ENCODE data around the gene C3orf18. TPM values are rescaled to one million over a fixed set of nuclear protein-coding genes. Genes with fewer than 3 reads are reported as not detected.
A peak's percentile ranks its signal among the peaks of the same experiment; 100 is the strongest.

The C3orf18 gene
- polyA plus RNA-seq, 1 donor (not counting 4 experiments of a cell fraction or from before 2014, with no cell fraction given) = 1.4 TPM

- no peak for FAIRE-seq
- no peak for DNase-seq (ENCODE audit: low read depth, low spot score)
- Histone ChIP-seq H3K79me2 (ENCODE audit: control insufficient read depth, insufficient read depth, low read length) (no peaks in the 10 kb centered on the region), H2AFZ (ENCODE audit: control insufficient read depth, low read length) (no peak overlapping the region), H3K9me3 (ENCODE audit: control insufficient read depth, low read depth, low read length) (no peaks in the 10 kb centered on the region), H3K36me3 (ENCODE audit: control insufficient read depth in 2 of 2, extremely low read depth in 1 of 2, insufficient read depth in 2 of 2, low read length in 2 of 2) (peaks cover 4 to 5% of the 10 kb centered on the region in 2 experiments), H3K4me2 (ENCODE audit: control insufficient read depth, extremely low read depth, insufficient read depth, low read depth, low read length) (no peak overlapping the region), H3K9me1 (ENCODE audit: control insufficient read depth, extremely low read depth, insufficient read depth, low read length) (no peaks in the 10 kb centered on the region), H3K9ac (ENCODE audit: control insufficient read depth, extremely low read depth, insufficient read depth, low read length) (no peak overlapping the region), H4K20me1 (ENCODE audit: control insufficient read depth, extremely low read depth, insufficient read depth, low read length) (no peaks in the 10 kb centered on the region), H3K4me1 (ENCODE audit: control insufficient read depth, extremely low read depth, insufficient read depth, low read length) (peaks cover 49% of the 10 kb centered on the region), H3K27me3 (ENCODE audit: control insufficient read depth, extremely low read depth, insufficient read depth, low read length) (no peaks in the 10 kb centered on the region), H3K4me3 (ENCODE audit: control insufficient read depth in 2 of 3, extremely low read depth in 1 of 3, insufficient read depth in 2 of 3, low read depth in 1 of 3, low read length in 3 of 3) (no peak overlapping the region), H3K27ac (ENCODE audit: control insufficient read depth, insufficient read depth, low read length) (no peak overlapping the region)
- dilution Hi-C loops (cut with MboI; ENCODE audit: extremely low pct_ligation_motif_present, low sequenced_read_pairs) = loop anchor here (25.0 kb wide), 1 partner anchor 783 kb away; the partner anchor contains the start of genes MANF and RBM15B
- no peak for TF ChIP-seq EZH2 (IDR thresholded peaks at IDR 0.05; ENCODE audit: low read length)
- TF ChIP-seq, protein P1, sequence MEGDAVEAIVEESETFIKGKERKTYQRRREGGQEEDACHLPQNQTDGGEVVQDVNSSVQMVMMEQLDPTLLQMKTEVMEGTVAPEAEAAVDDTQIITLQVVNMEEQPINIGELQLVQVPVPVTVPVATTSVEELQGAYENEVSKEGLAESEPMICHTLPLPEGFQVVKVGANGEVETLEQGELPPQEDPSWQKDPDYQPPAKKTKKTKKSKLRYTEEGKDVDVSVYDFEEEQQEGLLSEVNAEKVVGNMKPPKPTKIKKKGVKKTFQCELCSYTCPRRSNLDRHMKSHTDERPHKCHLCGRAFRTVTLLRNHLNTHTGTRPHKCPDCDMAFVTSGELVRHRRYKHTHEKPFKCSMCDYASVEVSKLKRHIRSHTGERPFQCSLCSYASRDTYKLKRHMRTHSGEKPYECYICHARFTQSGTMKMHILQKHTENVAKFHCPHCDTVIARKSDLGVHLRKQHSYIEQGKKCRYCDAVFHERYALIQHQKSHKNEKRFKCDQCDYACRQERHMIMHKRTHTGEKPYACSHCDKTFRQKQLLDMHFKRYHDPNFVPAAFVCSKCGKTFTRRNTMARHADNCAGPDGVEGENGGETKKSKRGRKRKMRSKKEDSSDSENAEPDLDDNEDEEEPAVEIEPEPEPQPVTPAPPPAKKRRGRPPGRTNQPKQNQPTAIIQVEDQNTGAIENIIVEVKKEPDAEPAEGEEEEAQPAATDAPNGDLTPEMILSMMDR (optimal IDR thresholded peaks at IDR 0.05 in 1 of 3, IDR thresholded peaks at IDR 0.05 in 1 of 3, conservative IDR thresholded peaks at IDR 0.05 in 1 of 3; ENCODE audit: extremely low read depth in 1 of 3, insufficient read depth in 2 of 3, low read length in 3 of 3) = no peak
Observed at GRCh38 chr3:50604110-50604621, 36.6 kb upstream of the C3orf18 start.

DNA sequence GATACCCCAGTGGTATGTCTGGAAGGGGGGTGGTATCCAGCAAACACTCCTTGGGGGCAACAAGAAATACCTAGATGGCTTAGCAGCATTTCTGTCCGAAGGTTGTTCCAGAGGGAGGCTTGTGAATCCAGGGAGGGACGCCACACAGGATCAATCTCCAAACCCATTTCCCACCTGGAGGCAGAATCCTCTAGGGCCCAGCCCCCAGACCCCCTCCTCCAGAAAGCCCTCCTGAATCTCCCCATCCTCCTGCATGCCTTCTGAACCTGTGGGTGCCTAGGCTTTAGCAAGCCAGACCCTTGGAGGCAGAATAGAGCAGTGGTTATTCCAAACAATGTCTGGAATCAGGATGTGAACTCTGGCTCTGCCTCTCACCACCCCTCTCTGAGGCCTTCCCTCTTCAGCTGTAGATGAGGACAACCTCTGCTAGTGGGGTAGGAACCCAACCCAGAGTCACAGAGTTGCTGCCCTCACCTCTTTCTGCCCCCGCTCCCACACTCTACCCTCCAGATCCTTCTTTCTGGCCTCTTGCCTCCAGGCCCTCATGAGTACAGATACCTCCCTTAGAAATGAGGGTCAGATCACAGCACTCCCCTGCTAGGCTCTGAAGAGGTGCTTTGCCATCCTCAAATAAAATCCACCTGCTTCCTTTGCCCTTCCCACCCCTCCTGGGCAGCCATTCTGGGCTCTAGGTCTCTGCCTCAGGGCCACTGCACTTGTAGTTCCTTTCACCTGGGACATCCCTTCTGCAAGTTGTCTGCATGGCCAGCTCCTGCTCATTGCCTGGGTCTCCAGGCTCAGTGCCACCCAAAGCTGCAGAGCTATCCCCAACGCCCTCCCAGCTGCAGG is 35.9 kb upstream of the C3orf18 start:
- Histone ChIP-seq H3K4me3 (ENCODE audit: control insufficient read depth in 2 of 3, extremely low read depth in 1 of 3, insufficient read depth in 2 of 3, low read depth in 1 of 3, low read length in 3 of 3) (no peak overlapping the region), H3K9me1 (ENCODE audit: control insufficient read depth, extremely low read depth, insufficient read depth, low read length) (no peaks in the 10 kb centered on the region), H3K27ac (ENCODE audit: control insufficient read depth, insufficient read depth, low read length) (peak overlapping the region; percentile 79), H3K4me1 (ENCODE audit: control insufficient read depth, extremely low read depth, insufficient read depth, low read length) (peaks cover 49% of the 10 kb centered on the region), H3K27me3 (ENCODE audit: control insufficient read depth, extremely low read depth, insufficient read depth, low read length) (no peaks in the 10 kb centered on the region), H3K36me3 (ENCODE audit: control insufficient read depth in 2 of 2, extremely low read depth in 1 of 2, insufficient read depth in 2 of 2, low read length in 2 of 2) (peaks cover 4 to 5% of the 10 kb centered on the region in 2 experiments), H3K9me3 (ENCODE audit: control insufficient read depth, low read depth, low read length) (no peaks in the 10 kb centered on the region), H2AFZ (ENCODE audit: control insufficient read depth, low read length) (no peak overlapping the region), H3K79me2 (ENCODE audit: control insufficient read depth, insufficient read depth, low read length) (no peaks in the 10 kb centered on the region), H3K4me2 (ENCODE audit: control insufficient read depth, extremely low read depth, insufficient read depth, low read depth, low read length) (peak overlapping the region; percentile 54), H3K9ac (ENCODE audit: control insufficient read depth, extremely low read depth, insufficient read depth, low read length) (peak overlapping the region; percentile 67), H4K20me1 (ENCODE audit: control insufficient read depth, extremely low read depth, insufficient read depth, low read length) (no peaks in the 10 kb centered on the region)
- FAIRE-seq (peak; percentile 43), DNase-seq (ENCODE audit: low read depth, low spot score) (no peak)
- TF ChIP-seq, protein P1 (optimal IDR thresholded peaks at IDR 0.05 in 1 of 3, IDR thresholded peaks at IDR 0.05 in 1 of 3, conservative IDR thresholded peaks at IDR 0.05 in 1 of 3; ENCODE audit: extremely low read depth in 1 of 3, insufficient read depth in 2 of 3, low read length in 3 of 3) = no peak
- no peak for TF ChIP-seq EZH2 (IDR thresholded peaks at IDR 0.05; ENCODE audit: low read length)
- dilution Hi-C loops (cut with MboI; ENCODE audit: extremely low pct_ligation_motif_present, low sequenced_read_pairs) = loop anchor here (25.0 kb wide), 1 partner anchor 784 kb away; the partner anchor contains the start of genes MANF and RBM15B

All from keratinocyte (primary cell).